ENCODE data around the gene G6PC3. TPM values are rescaled to one million over a fixed set of nuclear protein-coding genes. Genes with fewer than 3 reads are reported as not detected.
"Not testable (repeated sequence)": the region's sequence is repeated elsewhere in the genome, so short reads cannot be mapped to it uniquely, and the experiment has no call there.

G6PC3 gene
- total RNA-seq, 1 experiment from 2014 or later = 36.2 TPM

- H3K9me3 ChIP-seq (replicated peaks) = no peaks in the 10 kb centered on the region
- H3K27ac ChIP-seq = peak overlapping the region; percentile 94
- H3K4me1 ChIP-seq (replicated peaks) = peaks cover 62% of the 10 kb centered on the region
- DNase-seq (ENCODE audit: low read depth in 1 of 2, low spot score in 2 of 2) = peak; percentile 95 to 97
- H3K4me3 ChIP-seq = 0 out of 2 replicates have a peak overlapping the region, but pooled peaks have one; percentile 2
- H3K27me3 ChIP-seq (replicated peaks) = no peaks in the 10 kb centered on the region
- H3K36me3 ChIP-seq = peaks cover 38% of the 10 kb centered on the region
These were observed 25.3 kb downstream of the G6PC3 start for GRCh38 chr17:44095647-44096496.

GRCh38 chr17:44097110-44097958 lies 26.8 kb downstream of the G6PC3 start:
- H3K9me3 ChIP-seq (replicated peaks) = no peaks in the 10 kb centered on the region
- peak; percentile 99 for DNase-seq (ENCODE audit: low read depth in 1 of 2, low spot score in 2 of 2)
- peaks cover 76% of the 10 kb centered on the region for H3K4me1 ChIP-seq (replicated peaks)

GRCh38 chr17:44101858-44102257 lies 31.3 kb downstream of the G6PC3 start:
- not testable (repeated sequence) for H3K27me3 ChIP-seq (replicated peaks); H3K9me3 ChIP-seq (replicated peaks); H3K4me3 ChIP-seq; DNase-seq (ENCODE audit: low read depth in 1 of 2, low spot score in 2 of 2)
- peaks cover 68% of the 10 kb centered on the region for H3K4me1 ChIP-seq (replicated peaks)
- H3K36me3 ChIP-seq = peaks cover 52% of the 10 kb centered on the region
- peak overlapping the region; percentile 92 for H3K27ac ChIP-seq

More at GRCh38 chr17:44097110-44097958, 26.8 kb downstream of the G6PC3 start:
- Histone ChIP-seq H3K36me3 (peaks cover 34% of the 10 kb centered on the region), H3K27ac (peak overlapping the region; percentile 94), H3K4me3 (no peak overlapping the region), H3K27me3 (replicated peaks) (no peaks in the 10 kb centered on the region)

- Histone ChIP-seq H3K4me1 (replicated peaks) (peaks cover 68% of the 10 kb centered on the region), H3K36me3 (peaks cover 56% of the 10 kb centered on the region), H3K27me3 (replicated peaks) (no peaks in the 10 kb centered on the region), H3K9me3 (replicated peaks) (no peaks in the 10 kb centered on the region), H3K27ac (no peak overlapping the region), H3K4me3 (no peak overlapping the region)
- no peak for DNase-seq (ENCODE audit: low read depth in 1 of 2, low spot score in 2 of 2)
These were observed 32.5 kb downstream of the G6PC3 start for GRCh38 chr17:44102849-44103622.

- Histone ChIP-seq H3K4me3 (no peak overlapping the region), H3K27ac (no peak overlapping the region), H3K27me3 (replicated peaks) (no peaks in the 10 kb centered on the region), H3K9me3 (replicated peaks) (no peaks in the 10 kb centered on the region), H3K4me1 (replicated peaks) (peaks cover 67% of the 10 kb centered on the region), H3K36me3 (peaks cover 56% of the 10 kb centered on the region)
- DNase-seq (ENCODE audit: low read depth in 1 of 2, low spot score in 2 of 2) = peak in 1 of 2 experiments; percentile 48
These were observed 34.9 kb downstream of the G6PC3 start for GRCh38 chr17:44105483-44105882.

GRCh38 chr17:44105941-44106340 lies 35.4 kb downstream of the G6PC3 start:
- H3K36me3 ChIP-seq = peaks cover 56% of the 10 kb centered on the region
- DNase-seq (ENCODE audit: low read depth in 1 of 2, low spot score in 2 of 2) = no peak
- H3K27ac ChIP-seq = no peak overlapping the region
- no peaks in the 10 kb centered on the region for H3K27me3 ChIP-seq (replicated peaks)
- peaks cover 67% of the 10 kb centered on the region for H3K4me1 ChIP-seq (replicated peaks)
- no peak overlapping the region for H3K4me3 ChIP-seq
- H3K9me3 ChIP-seq (replicated peaks) = no peaks in the 10 kb centered on the region

GRCh38 chr17:44106801-44107200 lies 36.3 kb downstream of the G6PC3 start:
- H3K27ac ChIP-seq = no peak overlapping the region
- H3K36me3 ChIP-seq = peaks cover 51% of the 10 kb centered on the region
- DNase-seq (ENCODE audit: low read depth in 1 of 2, low spot score in 2 of 2) = no peak
- H3K27me3 ChIP-seq (replicated peaks) = no peaks in the 10 kb centered on the region
- H3K9me3 ChIP-seq (replicated peaks) = no peaks in the 10 kb centered on the region
- H3K4me3 ChIP-seq = no peak overlapping the region
- H3K4me1 ChIP-seq (replicated peaks) = peaks cover 67% of the 10 kb centered on the region

GRCh38 chr17:44108440-44109311 lies 38.1 kb downstream of the G6PC3 start:
- DNase-seq (ENCODE audit: low read depth in 1 of 2, low spot score in 2 of 2) = peak; percentile 99
- H3K9me3 ChIP-seq (replicated peaks) = no peaks in the 10 kb centered on the region
- H3K4me3 ChIP-seq = peak overlapping the region; percentile 44
- H3K4me1 ChIP-seq (replicated peaks) = peaks cover 54% of the 10 kb centered on the region
- H3K36me3 ChIP-seq = peaks cover 38% of the 10 kb centered on the region
- H3K27ac ChIP-seq = peak overlapping the region; percentile 59
- H3K27me3 ChIP-seq (replicated peaks) = no peaks in the 10 kb centered on the region

- H3K36me3 ChIP-seq = peaks cover 35% of the 10 kb centered on the region
- H3K9me3 ChIP-seq (replicated peaks) = no peaks in the 10 kb centered on the region
- no peaks in the 10 kb centered on the region for H3K27me3 ChIP-seq (replicated peaks)
- peaks cover 54% of the 10 kb centered on the region for H3K4me1 ChIP-seq (replicated peaks)
- peak overlapping the region; percentile 44 for H3K4me3 ChIP-seq
- H3K27ac ChIP-seq = peak overlapping the region; percentile 38
- DNase-seq (ENCODE audit: low read depth in 1 of 2, low spot score in 2 of 2) = no peak
These were observed 38.7 kb downstream of the G6PC3 start for GRCh38 chr17:44109312-44109630.

- Histone ChIP-seq H3K4me1 (replicated peaks) (peaks cover 56% of the 10 kb centered on the region), H3K27me3 (replicated peaks) (no peaks in the 10 kb centered on the region), H3K9me3 (replicated peaks) (no peaks in the 10 kb centered on the region), H3K27ac (peak overlapping the region; percentile 11), H3K36me3 (peaks cover 28% of the 10 kb centered on the region), H3K4me3 (peak overlapping the region; percentile 44)
- DNase-seq (ENCODE audit: low read depth in 1 of 2, low spot score in 2 of 2) = no peak
These were observed 39.6 kb downstream of the G6PC3 start for GRCh38 chr17:44110011-44110686.

GRCh38 chr17:44110823-44111633 lies 40.5 kb downstream of the G6PC3 start:
- H3K27ac ChIP-seq = peak overlapping the region; percentile 11
- DNase-seq (ENCODE audit: low read depth in 1 of 2, low spot score in 2 of 2) = peak; percentile 99 to 100
- H3K4me1 ChIP-seq (replicated peaks) = peaks cover 63% of the 10 kb centered on the region
- H3K27me3 ChIP-seq (replicated peaks) = no peaks in the 10 kb centered on the region
- H3K9me3 ChIP-seq (replicated peaks) = no peaks in the 10 kb centered on the region
- peak overlapping the region; percentile 44 for H3K4me3 ChIP-seq
- H3K36me3 ChIP-seq = peaks cover 23% of the 10 kb centered on the region

- no peak for DNase-seq (ENCODE audit: low read depth in 1 of 2, low spot score in 2 of 2)
- Histone ChIP-seq H3K4me1 (replicated peaks) (peaks cover 61% of the 10 kb centered on the region), H3K36me3 (peaks cover 22% of the 10 kb centered on the region), H3K4me3 (no peak overlapping the region), H3K27ac (no peak overlapping the region), H3K9me3 (replicated peaks) (no peaks in the 10 kb centered on the region), H3K27me3 (replicated peaks) (no peaks in the 10 kb centered on the region)
These were observed 41.2 kb downstream of the G6PC3 start for GRCh38 chr17:44111777-44112176.

Measured in SJSA1 (cell line).